ENCODE measurements around the gene LCLAT1. TPM values are rescaled to one million over a fixed set of nuclear protein-coding genes. Genes with fewer than 3 reads are reported as not detected.

Gene LCLAT1
- total and polyA plus RNA-seq, 4 donors: 2.4 to 14.6 (median 10.7) TPM

DNA sequence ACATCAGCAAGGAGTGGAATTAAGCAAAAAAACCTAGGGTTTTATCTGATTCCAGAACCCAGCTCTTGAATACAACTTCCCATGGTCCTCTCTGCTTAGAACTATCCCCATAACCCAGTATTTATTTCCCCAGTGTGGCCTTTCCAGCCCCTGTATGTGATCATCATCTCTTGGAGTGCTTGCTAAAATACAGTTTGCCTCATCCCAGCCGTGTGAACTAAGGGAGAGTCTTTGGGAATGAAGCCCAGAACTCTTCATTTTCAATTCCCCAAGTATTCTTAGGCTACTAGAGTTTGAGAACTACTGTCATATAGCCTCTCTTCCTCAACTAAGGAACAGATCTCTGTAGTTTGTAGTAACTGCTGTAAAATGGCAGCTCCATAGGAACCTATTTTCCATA, 173.1 kb downstream of the LCLAT1 start:
- Histone ChIP-seq H3K9ac (ENCODE audit: low read depth in 1 of 2, low read length in 2 of 2) (no peak overlapping the region), H3K4me1 (ENCODE audit: control insufficient read depth in 4 of 4, insufficient read depth in 4 of 4, low read length in 3 of 4) (no peaks in the 10 kb centered on the region), H3K4me3 (ENCODE audit: low read depth in 1 of 3, low read length in 3 of 3) (no peak overlapping the region), H3K36me3 (ENCODE audit: control insufficient read depth in 4 of 4, insufficient read depth in 3 of 4, low read depth in 1 of 4, low read length in 3 of 4) (no peaks in the 10 kb centered on the region), H3K27me3 (ENCODE audit: control insufficient read depth in 4 of 4, insufficient read depth in 4 of 4, low read length in 3 of 4) (no peaks in the 10 kb centered on the region), H3K9me3 (ENCODE audit: control insufficient read depth in 4 of 4, low read length in 3 of 4) (no peaks in the 10 kb centered on the region), H3K27ac (ENCODE audit: low read depth in 1 of 2, low read length in 2 of 2) (no peak overlapping the region)
- TF ChIP-seq JUND (IDR thresholded peaks at IDR 0.05) (no peak), YY1 (IDR thresholded peaks at IDR 0.05) (no peak), RXRA (IDR thresholded peaks at IDR 0.05) (no peak), TAF1 (conservative IDR thresholded peaks at IDR 0.05) (no peak), HNF4A (conservative IDR thresholded peaks at IDR 0.05) (no peak)
- TF ChIP-seq, protein P1, sequence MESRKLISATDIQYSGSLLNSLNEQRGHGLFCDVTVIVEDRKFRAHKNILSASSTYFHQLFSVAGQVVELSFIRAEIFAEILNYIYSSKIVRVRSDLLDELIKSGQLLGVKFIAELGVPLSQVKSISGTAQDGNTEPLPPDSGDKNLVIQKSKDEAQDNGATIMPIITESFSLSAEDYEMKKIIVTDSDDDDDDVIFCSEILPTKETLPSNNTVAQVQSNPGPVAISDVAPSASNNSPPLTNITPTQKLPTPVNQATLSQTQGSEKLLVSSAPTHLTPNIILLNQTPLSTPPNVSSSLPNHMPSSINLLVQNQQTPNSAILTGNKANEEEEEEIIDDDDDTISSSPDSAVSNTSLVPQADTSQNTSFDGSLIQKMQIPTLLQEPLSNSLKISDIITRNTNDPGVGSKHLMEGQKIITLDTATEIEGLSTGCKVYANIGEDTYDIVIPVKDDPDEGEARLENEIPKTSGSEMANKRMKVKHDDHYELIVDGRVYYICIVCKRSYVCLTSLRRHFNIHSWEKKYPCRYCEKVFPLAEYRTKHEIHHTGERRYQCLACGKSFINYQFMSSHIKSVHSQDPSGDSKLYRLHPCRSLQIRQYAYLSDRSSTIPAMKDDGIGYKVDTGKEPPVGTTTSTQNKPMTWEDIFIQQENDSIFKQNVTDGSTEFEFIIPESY (IDR thresholded peaks at IDR 0.05): no peak
- DNase-seq (ENCODE audit: low spot score): no peak
- WGBS: 91% methylated on average over 1 of the region's 1 CpG

DNA sequence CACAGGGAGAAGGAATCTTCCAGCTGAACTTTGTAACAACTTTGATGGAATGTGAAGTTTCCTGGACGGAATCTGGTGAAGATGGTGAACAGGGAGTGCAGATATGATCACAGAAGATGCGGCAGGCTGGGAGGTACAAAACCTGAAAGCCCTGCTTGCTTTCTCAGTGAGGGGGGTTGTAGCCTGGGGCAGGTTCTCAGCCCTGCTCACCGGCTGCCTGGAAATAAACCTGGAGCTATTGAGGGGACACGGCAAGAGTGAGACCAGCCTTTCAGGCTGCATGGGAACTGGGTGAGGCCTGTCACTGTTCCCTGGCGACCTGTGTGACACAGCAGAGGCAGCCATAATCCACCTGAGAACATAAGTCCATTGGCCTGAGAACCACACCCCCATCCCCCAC, 174.8 kb downstream of the LCLAT1 start:
- Histone ChIP-seq H3K4me3 (ENCODE audit: low read depth in 1 of 3, low read length in 3 of 3) (no peak overlapping the region), H3K9ac (ENCODE audit: low read depth in 1 of 2, low read length in 2 of 2) (no peak overlapping the region), H3K9me3 (ENCODE audit: control insufficient read depth in 4 of 4, low read length in 3 of 4) (no peaks in the 10 kb centered on the region), H3K27ac (ENCODE audit: low read depth in 1 of 2, low read length in 2 of 2) (no peak overlapping the region), H3K27me3 (ENCODE audit: control insufficient read depth in 4 of 4, insufficient read depth in 4 of 4, low read length in 3 of 4) (no peaks in the 10 kb centered on the region), H3K36me3 (ENCODE audit: control insufficient read depth in 4 of 4, insufficient read depth in 3 of 4, low read depth in 1 of 4, low read length in 3 of 4) (no peaks in the 10 kb centered on the region), H3K4me1 (ENCODE audit: control insufficient read depth in 4 of 4, insufficient read depth in 4 of 4, low read length in 3 of 4) (no peaks in the 10 kb centered on the region)
- no peak for DNase-seq (ENCODE audit: low spot score)
- WGBS: 96% methylated on average over 5 of the region's 5 CpGs
- TF ChIP-seq, protein P2, sequence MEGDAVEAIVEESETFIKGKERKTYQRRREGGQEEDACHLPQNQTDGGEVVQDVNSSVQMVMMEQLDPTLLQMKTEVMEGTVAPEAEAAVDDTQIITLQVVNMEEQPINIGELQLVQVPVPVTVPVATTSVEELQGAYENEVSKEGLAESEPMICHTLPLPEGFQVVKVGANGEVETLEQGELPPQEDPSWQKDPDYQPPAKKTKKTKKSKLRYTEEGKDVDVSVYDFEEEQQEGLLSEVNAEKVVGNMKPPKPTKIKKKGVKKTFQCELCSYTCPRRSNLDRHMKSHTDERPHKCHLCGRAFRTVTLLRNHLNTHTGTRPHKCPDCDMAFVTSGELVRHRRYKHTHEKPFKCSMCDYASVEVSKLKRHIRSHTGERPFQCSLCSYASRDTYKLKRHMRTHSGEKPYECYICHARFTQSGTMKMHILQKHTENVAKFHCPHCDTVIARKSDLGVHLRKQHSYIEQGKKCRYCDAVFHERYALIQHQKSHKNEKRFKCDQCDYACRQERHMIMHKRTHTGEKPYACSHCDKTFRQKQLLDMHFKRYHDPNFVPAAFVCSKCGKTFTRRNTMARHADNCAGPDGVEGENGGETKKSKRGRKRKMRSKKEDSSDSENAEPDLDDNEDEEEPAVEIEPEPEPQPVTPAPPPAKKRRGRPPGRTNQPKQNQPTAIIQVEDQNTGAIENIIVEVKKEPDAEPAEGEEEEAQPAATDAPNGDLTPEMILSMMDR (IDR thresholded peaks at IDR 0.05; ENCODE audit: low read depth, low read length, missing input control): no peak
- TF ChIP-seq, protein P3, sequence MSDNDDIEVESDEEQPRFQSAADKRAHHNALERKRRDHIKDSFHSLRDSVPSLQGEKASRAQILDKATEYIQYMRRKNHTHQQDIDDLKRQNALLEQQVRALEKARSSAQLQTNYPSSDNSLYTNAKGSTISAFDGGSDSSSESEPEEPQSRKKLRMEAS (IDR thresholded peaks at IDR 0.05): no peak
- TF ChIP-seq YY1 (IDR thresholded peaks at IDR 0.05) (no peak), JUND (IDR thresholded peaks at IDR 0.05) (no peak), SP1 (IDR thresholded peaks at IDR 0.05) (no peak), RXRA (IDR thresholded peaks at IDR 0.05) (no peak), FOXA1 (IDR thresholded peaks at IDR 0.05) (no peak), EGR1 (IDR thresholded peaks at IDR 0.05; ENCODE audit: low read depth in 2 of 2) (no peak), HNF4A (conservative IDR thresholded peaks at IDR 0.05) (no peak), RAD21 (IDR thresholded peaks at IDR 0.05) (no peak), TAF1 (conservative IDR thresholded peaks at IDR 0.05) (no peak), NR2F2 (IDR thresholded peaks at IDR 0.05) (no peak), FOXA2 (IDR thresholded peaks at IDR 0.05) (no peak)
- TF ChIP-seq, protein P4, sequence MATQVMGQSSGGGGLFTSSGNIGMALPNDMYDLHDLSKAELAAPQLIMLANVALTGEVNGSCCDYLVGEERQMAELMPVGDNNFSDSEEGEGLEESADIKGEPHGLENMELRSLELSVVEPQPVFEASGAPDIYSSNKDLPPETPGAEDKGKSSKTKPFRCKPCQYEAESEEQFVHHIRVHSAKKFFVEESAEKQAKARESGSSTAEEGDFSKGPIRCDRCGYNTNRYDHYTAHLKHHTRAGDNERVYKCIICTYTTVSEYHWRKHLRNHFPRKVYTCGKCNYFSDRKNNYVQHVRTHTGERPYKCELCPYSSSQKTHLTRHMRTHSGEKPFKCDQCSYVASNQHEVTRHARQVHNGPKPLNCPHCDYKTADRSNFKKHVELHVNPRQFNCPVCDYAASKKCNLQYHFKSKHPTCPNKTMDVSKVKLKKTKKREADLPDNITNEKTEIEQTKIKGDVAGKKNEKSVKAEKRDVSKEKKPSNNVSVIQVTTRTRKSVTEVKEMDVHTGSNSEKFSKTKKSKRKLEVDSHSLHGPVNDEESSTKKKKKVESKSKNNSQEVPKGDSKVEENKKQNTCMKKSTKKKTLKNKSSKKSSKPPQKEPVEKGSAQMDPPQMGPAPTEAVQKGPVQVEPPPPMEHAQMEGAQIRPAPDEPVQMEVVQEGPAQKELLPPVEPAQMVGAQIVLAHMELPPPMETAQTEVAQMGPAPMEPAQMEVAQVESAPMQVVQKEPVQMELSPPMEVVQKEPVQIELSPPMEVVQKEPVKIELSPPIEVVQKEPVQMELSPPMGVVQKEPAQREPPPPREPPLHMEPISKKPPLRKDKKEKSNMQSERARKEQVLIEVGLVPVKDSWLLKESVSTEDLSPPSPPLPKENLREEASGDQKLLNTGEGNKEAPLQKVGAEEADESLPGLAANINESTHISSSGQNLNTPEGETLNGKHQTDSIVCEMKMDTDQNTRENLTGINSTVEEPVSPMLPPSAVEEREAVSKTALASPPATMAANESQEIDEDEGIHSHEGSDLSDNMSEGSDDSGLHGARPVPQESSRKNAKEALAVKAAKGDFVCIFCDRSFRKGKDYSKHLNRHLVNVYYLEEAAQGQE (IDR thresholded peaks at IDR 0.05): no peak
- TF ChIP-seq, protein P1 (IDR thresholded peaks at IDR 0.05): no peak
